GM21367 (cell line): ENCODE results near the gene GATAD2B.
A peak's percentile ranks its signal among the peaks of the same experiment; 100 is the strongest.
"Not testable (repeated sequence)": the region's sequence is repeated elsewhere in the genome, so short reads cannot be mapped to it uniquely, and the experiment has no call there.

ENCODE experiments used
- ATAC-seq: cut with Tn5 transposase; IDR thresholded peaks from one replicate; pipeline ENCODE4 v1.9.1; 2021; ENCODE audit not compliant: unreplicated experiment

Gene GATAD2B

DNA sequence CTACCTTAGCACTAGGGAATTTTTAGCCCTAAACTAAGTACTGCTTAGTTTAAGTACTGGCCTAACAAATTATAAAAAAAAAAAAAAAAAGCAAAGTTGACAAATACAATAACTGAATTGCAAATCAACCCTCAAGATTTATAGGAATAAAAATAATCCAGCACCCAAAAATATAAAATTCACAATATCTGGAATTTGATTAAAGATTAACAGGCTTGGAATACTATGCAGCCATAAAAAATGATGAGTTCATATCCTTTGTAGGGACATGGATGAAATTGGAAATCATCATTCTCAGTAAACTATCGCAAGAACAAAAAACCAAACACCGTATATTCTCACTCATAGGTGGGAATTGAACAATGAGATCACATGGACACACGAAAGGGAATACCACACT is 78.4 kb downstream of the GATAD2B start:
- not testable (repeated sequence) for ATAC-seq

DNA sequence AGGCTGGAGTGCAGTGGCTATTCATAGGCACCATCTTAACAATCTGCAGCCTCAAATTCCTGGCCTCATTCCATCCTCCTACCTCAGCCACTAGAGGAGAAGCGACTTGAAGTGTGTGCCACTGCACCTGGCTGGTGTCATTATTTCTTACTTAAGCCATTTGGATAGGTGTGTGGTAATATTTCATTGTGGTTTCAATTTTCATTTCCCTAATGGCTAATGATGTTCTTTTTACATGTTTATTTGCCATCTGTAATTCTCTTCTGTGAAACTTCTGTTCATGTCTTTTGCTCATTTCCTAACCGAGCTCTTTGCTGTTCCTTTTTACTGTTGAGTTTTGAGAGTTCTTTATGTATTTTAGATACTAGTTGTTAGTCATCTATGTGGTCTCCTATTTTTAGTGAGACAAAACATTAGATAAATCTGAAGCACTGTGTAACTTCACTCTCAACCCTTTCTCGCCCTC is 80.7 kb downstream of the GATAD2B start:
- ATAC-seq: peak; percentile 47

DNA sequence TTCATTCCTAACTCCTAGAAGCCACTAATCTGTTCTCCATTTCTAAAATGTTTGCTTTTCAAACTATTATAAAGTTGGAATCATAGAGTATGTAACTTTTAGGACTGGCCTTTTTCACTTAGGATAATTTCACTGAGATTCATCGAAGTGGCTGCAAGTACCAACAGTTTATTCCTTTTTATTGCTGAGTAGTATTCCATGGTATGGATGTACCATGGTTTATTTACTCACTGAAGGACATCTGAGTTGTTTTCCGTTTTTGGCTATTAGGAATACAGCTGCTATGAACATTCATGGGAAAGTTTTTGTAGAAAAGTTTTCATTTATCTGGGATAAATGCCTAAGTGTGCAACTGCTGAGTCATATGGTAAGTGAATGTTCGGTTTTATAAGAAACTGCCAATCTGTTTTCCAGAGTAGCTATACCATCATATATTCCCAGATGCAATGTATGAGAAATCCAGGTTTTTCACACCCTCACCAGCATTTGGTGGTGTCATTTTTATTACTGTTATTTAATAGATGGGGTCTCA is 81.2 kb downstream of the GATAD2B start:
- no peak for ATAC-seq

DNA sequence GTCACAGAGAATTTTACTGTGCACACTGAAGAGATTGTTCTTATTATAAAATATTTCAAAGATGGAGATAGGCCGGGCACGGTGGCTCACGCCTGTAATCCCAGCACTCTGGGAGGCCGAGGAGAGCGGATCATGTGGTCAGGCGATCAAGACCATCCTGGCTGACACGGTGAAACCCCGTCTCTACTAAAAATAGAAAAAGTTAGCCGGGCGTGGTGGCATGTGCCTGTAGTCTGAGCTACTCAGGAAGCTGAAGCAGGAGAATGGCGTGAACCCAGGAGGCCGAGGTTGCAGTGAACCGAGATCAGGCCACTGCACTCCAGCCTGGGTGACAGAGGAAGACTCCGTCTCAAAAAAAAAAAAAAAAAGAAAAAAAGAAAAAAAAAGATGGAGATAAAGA is 82.0 kb downstream of the GATAD2B start:
- not testable (repeated sequence) for ATAC-seq

DNA sequence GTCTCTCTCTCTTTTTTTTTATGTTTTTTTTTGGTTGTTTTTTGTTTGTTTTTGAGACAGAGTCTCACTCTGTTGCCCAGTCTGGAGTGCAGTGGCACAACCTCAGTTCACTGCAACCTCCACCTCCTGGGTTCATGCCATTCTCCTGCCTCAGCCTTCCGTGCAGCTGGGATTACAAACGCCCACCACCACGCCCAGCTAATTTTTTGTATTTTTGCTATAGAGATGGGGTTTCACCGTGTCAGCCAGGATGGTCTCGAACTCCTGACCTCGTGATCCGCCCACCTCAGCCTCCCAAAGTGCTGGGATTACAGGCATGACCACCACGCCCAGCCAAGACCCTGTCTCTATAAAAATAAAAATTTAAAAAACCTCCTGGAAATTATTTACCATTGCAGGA is 88.8 kb downstream of the GATAD2B start:
- not testable (repeated sequence) for ATAC-seq

GRCh38 chr1:153833171-153833570 is 89.6 kb downstream of the GATAD2B start:
- ATAC-seq: no peak

- ATAC-seq: no peak
Measured at GRCh38 chr1:153832293-153832692, 90.5 kb downstream of the GATAD2B start.

- ATAC-seq: no peak
Measured at GRCh38 chr1:153831026-153831425, 91.7 kb downstream of the GATAD2B start.

DNA sequence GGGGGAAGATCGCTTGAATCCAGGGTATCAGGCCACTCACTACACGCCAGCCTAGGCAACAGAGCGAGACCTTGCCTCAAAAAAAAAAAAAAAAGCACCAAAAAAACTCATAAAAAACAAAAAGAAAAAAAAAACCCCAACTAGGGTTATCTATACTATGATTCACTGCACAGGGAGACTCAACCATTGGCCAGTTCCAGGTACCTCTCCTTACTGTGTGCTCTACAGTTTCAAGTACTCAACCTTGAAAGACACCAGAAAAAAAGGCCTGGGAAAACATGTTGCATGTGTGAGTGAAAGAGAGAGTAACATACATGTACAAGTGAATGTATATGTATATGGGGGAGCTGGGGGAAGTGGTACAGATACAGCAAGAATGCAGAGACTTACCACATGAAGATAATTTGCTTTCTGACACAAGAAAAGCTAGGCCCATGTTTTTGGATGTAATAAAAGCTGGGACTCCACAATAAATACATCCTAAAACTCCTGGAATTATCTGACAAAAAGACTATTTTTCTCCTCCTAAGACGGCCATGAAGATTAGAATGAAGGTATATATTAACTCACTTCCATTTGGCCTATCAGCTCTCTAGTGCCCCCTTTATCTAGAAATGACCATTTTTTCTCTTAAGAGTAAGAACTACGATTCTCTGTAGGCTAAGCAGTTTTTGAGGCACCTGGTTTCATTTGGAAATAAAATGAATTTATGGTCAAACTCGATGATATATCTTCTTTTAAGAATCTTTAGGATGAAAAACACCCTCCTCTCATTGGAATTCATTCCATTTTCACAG is 95.4 kb downstream of the GATAD2B start:
- ATAC-seq: no peak

- no peak for ATAC-seq
Measured at GRCh38 chr1:153818876-153819275, 103.9 kb downstream of the GATAD2B start.

GRCh38 chr1:153816283-153816889 is 106.4 kb downstream of the GATAD2B start:
- no peak for ATAC-seq

DNA sequence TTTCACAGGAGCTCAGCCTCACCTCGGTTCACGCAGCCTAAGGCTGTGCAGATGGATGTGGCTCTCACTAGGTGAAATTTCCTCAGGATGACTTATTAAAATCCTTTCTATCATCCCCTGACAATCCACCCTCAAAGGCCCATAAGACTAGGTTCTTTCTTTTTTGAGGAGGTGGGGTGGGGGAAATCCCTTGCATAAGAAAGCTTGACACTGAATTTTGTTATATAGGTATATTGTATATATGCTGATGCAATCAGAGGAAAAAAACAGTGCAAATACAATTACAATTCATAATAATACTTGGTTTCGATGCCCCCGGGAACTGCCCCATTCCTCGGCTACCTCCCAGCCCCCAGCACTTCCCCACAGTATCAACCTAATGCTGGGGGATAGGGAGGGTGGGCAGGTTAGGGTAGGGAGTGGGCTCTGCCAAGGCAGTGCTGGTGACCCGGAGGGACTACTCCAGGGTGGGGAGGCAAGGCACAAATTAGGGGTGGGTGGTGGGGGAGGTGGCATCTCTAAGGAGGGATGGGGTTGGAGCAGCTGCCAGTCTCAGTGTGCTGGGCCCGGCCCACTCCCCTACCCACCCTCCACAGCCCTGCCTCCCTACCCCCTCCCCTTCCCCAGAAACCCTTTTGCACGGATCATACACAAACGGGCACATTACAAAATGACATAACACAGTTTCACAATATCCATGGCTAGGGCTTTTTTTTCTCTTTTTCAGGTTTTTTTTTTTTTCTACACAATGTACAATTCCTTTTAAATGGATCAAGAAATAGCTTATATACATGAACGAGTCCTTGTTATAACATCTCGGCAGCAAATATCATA is 116.7 kb downstream of the GATAD2B start:
- ATAC-seq: no peak

GRCh38 chr1:153805042-153805745 is 117.6 kb downstream of the GATAD2B start:
- ATAC-seq: peak; percentile 81

DNA sequence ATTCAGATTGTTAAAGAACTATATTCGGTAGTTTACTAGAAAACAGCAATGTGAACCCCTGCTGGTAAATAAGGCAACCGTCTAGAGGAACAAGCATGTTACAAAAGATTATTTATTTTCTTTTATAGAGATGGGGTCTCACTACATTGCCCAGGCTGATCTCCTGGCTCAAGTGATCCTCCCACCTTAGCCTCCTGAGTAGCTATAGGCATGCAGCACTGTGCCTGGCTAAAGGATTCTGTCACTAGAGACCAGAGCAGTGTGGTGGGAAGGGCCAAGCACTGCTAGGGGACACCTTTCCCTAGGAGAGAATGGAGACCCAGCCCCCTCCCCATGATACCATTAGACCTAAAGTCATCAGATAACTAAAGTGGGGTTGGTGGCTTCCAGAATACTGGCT is 118.7 kb downstream of the GATAD2B start:
- ATAC-seq: no peak

DNA sequence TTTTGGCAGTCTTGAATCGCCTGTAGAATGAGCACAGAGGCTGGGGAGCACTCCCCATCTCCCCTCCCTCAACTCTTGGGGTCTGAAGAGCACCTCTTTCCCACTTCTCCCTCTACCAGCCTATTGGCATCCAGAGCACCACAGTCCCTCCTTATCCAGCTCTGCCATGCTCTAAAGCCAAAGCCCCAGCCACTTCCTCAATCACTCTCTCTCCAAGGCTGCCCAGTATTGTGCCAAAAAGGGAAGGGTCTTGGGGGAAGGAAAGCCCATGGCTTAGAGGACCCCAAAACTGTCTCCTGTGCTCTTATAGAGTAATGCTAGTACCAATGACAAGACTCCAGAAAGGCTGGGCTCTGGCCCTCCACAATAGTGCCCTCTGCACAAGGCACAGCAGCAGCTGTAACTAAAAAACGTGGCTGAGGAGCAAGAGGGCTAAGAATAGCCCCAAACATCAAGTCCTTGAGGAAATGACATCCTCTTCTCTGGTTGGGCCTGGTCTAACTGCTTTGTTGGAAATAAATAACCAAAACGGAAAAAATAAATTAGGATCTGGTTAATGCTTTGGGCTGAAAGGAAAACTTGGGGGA is 119.2 kb downstream of the GATAD2B start:
- ATAC-seq: no peak

- ATAC-seq: no peak
Measured at GRCh38 chr1:153801786-153802697, 120.7 kb downstream of the GATAD2B start.

GRCh38 chr1:153801028-153801625 is 121.6 kb downstream of the GATAD2B start:
- no peak for ATAC-seq

DNA sequence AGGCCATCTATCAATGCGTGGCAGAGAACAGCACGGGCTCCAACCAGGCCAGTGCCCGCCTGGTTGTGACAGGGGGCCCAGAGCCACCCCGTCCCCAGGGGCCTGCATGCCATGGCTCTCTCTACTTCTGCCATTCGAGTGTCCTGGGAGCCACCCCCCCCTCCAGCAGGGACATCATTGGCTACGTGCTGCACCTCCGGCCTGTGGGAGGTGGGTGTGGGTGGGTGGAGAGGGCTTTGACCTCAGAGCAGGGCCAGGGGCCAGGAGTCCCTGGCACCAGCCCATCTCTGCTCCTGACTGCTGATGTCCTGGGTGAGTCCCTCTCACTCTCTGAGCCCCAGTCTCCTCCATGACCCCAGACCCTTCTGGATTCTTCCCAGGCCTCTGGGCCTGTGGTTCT is 122.3 kb downstream of the GATAD2B start:
- ATAC-seq: no peak
